Measurements from ENCODE around the gene CEBPB.
"Not testable (repeated sequence)": the region's sequence is repeated elsewhere in the genome, so short reads cannot be mapped to it uniquely, and the experiment has no call there.

Gene CEBPB

DNA sequence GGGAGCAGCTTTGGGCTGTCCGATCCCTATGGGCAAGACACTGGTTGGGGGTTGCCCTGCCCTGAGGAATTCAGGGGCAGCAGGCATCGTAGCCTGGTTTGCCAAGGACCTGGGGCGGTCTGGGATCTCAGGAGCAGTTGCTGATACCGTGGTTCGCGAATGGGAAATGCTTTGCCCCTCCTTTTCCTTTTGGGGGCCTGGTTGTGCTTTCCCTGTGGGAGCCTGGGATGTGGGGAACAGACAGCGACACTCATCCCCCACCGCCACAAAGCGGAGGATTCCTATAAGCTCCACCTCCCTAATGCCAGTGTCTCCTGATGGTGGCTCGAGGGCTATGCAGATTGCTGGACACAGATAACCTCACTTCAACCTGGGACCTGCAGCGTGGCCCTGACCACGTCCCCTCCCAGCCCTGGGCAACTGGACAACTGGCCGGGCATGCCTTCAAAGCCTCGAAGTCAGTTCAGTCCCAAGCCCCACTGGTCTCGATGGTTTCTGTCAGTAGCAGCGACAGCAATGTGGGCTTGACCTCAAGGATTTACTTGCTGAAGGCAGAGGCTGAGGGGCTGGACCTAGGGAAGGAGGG, 3.3 kb downstream of the CEBPB start:
- no peak for DNase-seq

DNA sequence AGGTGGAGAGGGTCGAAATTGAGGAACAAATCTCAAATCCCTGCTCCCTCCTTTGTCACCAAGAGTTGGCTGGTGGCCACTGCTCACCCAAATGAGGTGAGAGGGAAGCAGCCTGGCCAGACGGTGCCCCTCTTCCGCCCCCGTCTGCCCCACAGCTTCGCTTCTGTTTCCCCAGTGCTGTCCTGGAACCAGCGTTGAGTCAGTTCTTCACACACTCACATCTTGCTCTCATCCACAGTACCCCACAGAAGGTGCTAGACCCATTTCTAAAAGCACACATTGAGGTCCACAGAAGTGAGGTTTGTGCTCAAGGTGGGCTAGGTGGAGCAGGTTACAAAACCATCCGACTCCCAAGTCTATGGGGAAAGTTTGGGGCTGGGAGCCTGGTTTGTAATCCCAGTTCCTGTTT, 3.8 kb downstream of the CEBPB start:
- DNase-seq = no peak

DNA sequence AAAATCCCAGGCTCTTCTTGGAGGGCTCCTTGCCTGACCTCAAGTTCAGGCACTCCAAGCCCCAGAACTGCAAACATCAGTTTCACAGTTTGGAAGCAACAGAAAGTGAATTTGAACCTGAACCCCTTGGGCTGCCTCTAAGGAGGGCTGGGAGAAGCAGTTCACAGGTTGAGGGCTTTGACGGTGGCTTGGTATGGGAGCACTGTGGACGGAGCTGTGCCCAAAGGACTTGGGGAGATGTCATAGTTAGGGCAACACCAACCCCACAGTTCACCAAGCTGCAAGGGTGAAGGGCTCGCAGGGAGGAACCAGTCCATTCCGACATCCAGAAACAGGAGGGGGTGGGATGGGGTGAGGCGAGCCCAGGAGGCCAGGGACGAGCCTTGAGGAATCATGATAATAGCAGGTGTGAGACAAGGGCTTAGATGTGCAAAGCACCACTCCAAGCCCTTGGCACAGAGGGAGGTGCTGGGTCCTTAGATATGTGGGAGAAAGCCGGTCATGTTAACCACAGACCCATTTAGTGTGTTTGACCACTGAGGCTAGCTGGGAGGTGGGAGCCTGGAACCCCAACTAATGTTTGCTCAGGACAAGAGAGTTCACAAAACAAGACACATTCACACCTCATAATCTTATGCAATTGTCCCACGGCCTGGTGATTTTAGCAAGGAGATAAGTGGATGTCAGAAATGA, 4.3 kb downstream of the CEBPB start:
- no peak for DNase-seq

DNA sequence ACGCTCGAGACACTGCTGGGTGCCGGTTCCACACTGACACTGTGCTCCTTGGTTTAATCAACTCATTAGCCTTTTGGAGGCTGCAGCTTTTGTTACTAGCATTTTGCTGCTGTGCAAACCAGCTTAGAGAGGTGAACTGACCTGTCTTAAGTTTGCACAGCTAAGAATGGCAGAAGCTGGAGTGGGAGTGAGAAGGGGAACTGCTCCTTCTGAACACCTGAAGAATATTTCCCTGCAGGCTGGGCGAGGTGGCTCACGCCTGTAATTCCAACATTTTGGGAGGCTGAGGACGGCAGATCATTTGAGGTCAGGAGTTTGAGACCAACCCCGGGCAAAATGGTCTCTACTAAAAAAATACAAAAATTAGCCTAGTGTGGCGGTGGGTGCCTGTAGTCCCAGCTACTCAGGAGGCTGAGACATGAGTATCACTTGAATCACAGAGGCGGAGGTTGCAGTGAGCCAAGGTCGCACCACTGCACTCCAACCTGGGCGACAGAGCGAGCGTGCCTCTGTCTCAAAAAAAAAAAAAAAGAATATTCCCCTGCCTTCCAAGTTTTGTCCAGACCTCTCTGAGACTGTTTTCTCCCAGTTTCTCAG, 5.0 kb downstream of the CEBPB start:
- no peak for DNase-seq

DNA sequence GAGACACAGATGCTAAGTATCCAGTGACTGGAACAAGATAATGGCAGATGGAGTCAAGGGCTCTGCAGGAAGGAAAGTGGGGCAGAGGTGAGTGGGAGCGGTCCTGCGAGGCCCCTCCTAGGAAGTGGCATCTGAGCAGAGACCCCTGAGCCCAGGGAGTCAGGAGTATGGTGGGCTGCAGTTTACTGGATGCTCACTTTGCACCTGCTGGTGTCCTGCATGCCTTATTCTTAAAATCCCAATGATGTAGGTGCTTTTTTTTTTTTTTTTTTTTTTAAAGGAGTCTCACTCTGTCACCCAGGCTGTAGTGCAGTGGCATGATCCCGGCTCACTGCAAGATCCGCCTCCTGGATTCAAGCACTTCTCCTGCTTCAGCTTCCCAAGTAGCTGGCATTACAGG, 5.6 kb downstream of the CEBPB start:
- DNase-seq = no peak

DNA sequence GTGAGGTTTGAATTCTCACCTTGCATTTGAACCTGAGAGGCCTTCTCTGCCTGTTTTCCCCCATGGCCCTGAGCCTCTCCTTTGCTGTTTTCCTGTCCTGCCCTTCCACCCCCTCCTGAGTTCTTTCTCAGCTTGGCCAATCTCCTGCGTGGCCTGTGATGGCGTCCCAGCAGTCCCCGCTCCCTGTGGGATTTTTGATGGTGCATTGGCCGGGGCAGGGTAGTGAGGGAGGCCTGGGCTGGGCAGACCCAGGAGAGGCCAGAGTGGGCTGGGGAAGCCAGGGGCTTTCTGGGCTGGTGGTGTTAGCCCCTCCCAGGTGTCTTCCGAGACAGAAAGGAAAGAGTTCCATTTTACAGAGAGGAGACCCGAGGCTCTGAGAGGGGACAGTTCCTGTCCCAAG, 6.3 kb downstream of the CEBPB start:
- no peak for DNase-seq

DNA sequence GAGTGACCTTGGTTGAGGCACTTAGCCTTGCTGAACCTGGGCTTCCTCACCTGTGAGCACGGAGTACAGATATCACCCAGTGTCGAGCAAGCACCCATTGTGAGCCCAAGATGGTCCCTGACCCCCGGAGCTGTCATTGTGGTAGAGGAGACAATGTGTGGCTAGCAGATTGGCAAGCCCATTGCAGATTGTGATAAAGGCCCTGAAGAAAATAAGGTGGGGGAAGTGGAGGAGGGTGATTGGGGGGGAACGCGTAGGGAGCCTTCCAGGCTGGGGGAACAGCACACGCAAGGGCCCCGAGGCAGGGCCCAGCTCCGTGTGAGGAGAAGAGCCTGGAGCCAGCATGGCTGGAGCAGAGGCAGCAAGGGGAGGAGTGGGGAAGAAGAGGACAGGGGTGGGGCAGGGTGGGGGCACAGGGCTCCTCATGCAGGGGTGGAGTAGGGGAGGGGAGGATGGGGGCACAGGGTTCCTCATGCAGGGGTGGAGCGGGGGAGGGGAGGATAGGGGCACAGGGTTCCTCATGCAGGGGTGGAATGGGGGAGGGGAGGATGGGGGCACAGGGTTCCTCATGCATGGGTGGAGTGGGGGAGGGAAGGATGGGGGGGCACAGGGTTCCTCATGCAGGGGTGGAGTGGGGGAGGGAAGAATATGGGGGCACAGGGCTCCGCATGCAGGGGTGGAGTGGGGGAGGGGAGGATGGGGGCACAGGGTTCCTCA, 7.0 kb downstream of the CEBPB start:
- no peak for DNase-seq

DNA sequence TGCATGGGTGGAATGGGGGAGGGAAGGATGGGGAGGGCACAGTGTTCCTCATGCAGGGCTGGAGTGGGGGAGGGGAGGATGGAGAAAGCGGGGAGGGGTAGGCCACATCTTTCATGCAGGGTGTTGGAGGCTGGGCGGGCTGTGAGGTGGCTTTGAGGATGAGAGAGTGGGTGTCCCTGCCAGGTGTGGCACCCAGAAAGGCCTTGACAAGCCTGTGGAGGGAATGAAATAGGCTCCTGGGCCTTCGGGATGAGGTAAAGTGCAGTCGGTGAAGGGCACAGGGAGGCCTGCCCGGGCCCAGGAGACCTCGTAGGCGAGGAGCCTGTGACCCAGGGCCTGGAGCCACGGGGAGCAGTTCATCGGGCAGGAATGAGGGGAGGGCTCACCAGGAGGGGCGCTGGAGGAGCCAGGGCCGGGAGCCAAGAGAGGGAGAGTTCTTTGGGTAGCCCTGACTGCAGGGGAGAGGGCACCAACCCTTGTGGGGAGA, 7.6 kb downstream of the CEBPB start:
- no peak for DNase-seq

DNA sequence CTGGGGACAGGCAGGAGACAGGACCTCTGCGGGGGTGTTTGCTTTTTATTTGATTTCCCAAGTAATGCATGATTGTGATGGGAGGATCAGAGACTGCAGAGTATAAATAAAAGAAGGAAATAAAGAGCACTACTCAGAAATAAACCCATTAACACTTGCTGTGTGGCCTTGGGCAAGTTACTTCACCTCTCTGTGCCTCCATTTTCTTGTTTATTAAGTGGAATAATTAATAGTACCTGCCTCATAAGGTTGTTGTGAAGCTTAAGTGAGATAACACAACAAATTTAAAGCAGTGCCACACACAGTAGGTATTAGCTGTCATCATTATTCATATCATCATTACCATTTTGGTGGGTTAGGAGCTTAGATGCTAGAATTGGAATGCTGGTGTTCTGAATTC, 8.1 kb downstream of the CEBPB start:
- DNase-seq = no peak

DNA sequence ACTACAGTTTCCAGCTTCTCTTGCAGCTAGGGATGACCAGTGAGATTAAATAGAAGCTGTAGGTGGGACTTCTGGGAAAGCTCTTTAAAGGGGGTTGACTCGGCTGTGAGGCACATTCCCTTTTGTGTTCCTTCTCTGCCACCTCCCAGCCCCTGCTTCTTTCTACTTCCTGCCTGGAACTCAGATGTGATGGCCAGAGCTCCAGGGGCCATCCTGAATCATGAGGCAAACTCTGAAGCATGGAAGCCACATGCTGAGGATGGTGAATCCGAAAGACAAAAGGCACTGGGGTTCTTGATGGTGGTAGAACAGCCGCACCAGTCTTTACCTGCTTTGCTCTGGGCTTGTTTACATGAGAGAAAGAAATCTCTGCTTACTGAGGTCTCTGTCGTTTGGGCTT, 9.1 kb downstream of the CEBPB start:
- no peak for DNase-seq

DNA sequence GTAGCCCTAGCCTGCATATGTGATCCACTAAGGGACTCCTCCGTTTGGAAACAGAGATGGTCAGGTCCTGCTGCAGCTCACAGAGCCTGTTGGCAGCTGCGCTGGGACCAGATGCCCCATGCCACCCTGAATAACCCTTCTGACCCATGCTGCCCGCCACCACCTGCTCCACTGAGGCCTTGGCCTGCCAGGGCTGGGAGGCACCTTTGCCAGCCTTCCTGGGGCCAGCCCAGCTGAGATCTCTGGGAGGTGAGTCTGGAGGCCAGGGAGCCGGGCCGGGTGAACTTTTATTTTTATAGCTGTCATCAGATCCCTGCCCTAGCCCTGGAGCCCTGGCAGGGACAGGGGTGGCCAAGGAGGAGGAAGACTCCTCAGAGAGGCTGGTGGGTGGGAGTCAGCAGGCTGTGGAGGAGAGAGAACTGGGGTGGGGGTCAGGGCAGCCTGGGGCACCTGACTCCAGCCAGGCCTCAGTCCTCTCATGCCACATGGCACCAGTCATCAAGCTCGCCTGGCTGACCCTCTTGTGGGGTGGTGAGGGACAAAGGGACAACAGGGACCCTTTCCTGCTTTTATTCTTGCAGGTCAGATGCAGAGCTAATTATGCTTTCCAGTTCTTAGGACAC, 10.0 kb downstream of the CEBPB start:
- no peak for DNase-seq

DNA sequence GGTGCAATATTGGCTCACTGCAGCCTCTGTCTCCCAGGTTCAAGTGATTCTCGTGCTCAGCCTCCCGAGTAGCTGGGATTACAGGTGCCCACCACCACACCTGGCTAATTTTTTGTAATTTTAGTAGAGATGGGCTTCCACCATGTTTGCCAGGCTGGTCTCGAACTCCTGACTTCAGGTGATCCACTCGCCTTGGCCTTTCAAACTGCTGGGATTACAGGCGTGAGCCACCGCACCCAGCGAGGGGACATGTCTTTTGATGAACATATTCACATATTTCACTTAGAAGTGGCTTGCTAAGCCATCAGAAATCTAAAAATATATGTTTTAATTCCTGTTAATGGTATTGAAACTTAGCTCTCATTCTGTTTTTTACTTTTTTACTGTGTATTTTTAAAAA, 11.1 kb downstream of the CEBPB start:
- DNase-seq = not testable (repeated sequence)

DNA sequence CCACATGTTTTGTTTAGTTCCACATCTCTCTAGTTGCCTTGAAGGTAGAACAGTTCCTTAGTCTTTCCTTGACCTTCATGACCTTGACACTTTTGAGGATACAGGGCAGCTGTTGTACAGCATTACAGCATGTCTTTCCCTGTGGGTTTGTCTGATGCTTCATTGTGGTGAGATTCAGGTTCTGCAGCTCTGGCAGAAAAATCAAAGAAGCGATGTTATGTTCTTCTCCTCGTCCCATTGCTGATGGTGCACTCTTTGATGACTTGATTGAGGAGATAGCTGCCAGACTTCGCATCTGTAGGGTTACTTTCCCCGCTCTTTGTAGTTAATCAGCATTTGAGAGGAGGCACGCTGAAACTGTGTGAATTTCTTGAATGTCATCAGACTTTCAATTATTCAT, 12.0 kb downstream of the CEBPB start:
- no peak for DNase-seq

DNA sequence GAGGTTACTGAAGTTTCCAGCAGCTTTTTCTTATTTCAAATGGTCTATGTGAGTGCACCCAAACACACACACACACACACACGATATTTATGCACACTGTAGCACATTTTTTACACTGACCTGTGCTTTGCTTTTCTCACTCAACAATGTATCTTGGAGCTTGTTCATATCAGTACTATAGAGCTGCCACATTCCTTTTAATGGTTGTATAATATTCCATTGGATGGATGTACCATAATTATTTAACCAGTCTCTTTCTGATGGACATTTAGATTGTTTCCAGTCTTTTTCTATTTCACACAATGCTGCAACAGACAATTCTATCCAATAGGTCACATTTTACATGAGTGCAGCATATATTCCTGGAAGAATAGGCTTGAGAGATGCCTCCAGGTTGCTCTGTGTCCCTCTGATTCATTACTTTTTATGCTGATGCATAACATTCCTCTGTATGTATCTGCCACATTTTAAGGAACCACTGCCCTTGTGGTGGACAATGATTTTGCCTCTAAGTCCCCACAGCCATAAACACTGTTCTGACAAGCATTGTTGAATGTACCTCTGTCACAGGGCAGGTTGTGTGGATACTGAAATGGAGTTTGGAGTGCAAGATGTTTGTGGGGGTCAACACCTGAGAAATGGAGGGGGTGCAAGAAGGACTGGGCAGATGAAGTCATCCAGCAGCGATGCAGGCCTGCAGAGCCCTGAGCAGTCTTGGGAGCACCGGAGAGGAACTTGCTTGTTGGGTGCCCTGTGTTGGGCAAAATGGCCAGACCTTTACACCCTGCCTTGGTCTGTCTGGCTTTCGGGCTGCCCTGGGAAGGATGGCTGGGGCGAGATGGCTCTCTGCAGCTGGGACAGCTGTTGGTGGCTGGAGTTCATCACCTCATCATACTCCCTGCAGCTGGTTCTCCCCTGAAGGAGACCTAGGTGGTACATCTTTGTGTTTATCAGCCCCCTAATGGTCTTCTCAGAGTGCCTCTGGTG, 13.6 kb downstream of the CEBPB start:
- DNase-seq = no peak

DNA sequence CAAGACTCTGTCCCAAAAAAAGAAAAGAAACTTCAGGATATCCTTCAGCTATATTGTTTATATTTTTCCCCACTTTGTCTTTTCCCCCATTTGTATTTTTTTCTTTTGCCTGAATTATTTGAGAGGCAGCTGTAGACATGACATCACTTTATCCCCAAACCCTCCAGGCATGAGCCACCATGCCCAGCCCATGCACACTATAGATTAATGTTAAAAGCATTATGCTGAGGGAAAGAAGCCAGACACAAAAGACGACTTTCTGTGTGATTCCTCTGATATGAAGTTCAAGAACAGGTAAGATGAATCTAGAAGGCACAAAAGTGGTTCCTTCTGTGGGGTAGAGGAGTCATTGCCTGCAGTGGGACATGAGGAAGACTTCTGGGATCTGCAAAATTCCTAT, 16.4 kb downstream of the CEBPB start:
- no peak for DNase-seq

DNA sequence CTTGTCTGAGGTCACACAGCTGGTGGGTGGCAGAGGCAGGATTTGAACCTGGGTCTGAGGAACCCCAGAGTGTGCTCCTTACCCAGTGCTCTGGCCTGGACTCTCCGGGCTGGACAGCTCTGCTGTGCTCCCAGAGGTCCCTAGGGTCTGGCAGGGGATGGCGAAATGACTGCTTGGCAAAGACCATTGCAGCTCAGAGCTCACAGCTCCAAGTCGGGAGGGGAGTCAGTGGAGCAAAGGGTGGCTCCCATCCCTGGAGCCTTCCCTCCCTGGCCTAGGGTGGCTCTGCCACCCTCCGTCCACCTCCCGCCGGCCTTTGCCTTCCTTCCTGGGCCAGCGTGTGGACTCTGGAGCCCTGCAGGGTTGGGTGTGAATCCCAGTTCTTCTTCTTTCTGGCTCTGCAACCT, 17.5 kb downstream of the CEBPB start:
- no peak for DNase-seq

DNA sequence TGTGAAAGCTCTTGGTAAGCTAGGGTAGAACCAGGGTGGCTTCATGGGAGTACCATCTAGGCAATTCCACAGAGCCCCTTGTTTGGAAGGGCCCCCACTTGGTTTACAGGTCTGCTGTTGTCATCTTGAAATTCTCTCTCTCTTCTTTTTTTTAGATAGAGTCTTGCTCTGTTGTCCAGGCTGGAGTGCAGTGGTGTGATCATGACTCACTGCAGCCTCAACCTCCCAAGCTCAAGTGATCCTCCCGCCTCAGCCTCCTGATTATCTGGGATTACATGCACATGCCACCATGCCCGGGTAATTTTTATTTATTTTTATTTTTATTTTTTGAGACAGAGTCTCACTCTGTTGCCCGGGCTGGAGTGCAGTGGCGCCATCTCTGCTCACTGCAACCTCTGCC, 18.2 kb downstream of the CEBPB start:
- DNase-seq = not testable (repeated sequence)

DNA sequence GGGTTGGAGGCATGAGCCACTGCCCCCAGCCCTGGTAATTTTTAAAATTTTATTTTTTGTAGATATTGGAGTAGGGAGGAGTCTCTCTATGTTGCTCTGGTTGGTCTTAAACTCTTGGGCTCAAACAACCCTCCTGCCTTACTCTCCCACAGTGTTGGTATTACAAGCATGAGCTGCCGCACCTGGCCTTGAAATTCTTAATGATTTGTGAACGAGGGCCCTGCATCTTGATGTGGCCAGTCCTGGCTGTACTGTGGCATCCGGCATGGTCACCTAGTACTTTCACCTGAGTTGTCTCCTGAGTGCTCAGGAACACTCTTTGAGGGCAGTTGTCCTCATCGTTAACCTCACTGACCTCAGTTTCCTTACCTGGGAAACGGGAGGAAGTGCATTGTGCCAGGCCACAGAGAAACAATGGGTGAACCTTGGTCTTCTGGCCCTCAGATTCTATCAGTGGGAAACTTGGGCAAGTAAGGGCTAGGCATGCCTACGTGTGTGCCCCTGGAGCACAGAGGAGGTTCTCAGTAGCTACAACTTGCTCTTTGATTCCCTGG, 19.5 kb downstream of the CEBPB start:
- no peak for DNase-seq

DNA sequence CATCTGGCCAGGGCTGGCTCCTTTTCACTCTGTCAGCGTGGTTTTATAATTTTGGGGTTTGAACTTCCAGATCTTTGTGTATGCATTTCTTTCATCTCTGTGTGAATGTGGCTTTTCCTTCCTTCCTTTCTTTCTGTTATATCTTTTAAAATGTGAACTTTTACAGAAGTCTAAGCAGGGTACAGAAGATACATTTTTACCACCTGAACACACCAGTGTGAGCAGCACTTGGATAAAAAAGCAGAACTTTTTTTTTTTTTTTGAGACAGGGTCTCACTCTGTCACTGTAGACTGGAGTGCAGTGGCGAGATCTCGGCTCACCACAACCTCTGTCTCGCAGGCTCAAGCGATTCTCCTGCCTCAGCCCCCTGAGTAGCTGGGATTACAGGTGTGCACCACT, 20.5 kb downstream of the CEBPB start:
- no peak for DNase-seq

DNA sequence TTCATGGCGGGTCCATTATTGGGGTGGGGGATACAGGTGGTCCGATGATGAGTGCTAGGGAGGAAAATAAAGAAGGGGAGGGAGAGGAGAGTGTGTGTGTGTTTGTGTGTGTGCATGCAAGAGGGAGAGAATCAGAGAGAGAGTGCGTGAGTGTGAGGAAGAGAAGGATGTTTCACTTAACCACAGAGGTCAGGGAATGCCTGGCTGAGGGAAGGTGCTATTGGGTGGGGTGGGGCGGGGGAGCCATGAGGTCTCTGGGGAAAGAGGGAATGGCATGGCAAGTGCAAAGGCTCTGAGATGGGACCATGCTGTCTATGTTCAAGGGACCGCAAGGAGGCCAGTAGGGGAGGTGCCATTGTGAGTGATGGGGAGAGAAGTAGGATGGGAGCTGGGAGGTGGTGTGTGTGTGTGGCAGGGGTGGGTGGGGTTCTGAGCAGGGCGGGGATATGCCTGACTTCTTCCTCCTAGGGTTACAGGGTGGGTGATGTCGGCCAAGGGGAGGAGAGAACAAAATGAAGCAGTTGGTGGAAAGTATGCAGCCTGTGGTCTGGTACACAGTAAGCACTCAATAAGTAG, 23.0 kb downstream of the CEBPB start:
- no peak for DNase-seq
